ENCODE results near the gene TMC7. TPM values are rescaled to one million over a fixed set of nuclear protein-coding genes. Genes with fewer than 3 reads are reported as not detected.
"Not testable (repeated sequence)": the region's sequence is repeated elsewhere in the genome, so short reads cannot be mapped to it uniquely, and the experiment has no call there.

The TMC7 gene
- 1.1 TPM for total RNA-seq
- long read RNA-seq, partial matches to known transcripts: 0 of 1 reads
- long read RNA-seq, other reads (novel, unspliced or antisense): 0 of 1 reads

- DNase-seq: peak; percentile 86
- peak; percentile 98 for ATAC-seq
- intact Hi-C loops (cut with micrococcal nuclease): no loop called here
These were observed at the start of gene TMC7 for GRCh38 chr16:18983565-18984434. TMC7 (plus strand) TSS chr16:18983934; CDS start chr16:18984064, 130 bp downstream.

GRCh38 chr16:18936727-18937340 is 46.9 kb upstream of the TMC7 start:
- ATAC-seq (no peak), DNase-seq (no peak)
- intact Hi-C loops (cut with micrococcal nuclease): no loop called here

GRCh38 chr16:18937390-18937789 is 46.3 kb upstream of the TMC7 start:
- no peak for ATAC-seq
- DNase-seq: no peak
- intact Hi-C loops (cut with micrococcal nuclease): no loop called here

- intact Hi-C loops (cut with micrococcal nuclease): no loop called here
- DNase-seq (no peak), ATAC-seq (no peak)
These were observed 44.7 kb upstream of the TMC7 start for GRCh38 chr16:18938986-18939385.

GRCh38 chr16:18941471-18941870 is 42.3 kb upstream of the TMC7 start:
- DNase-seq (no peak), ATAC-seq (no peak)
- intact Hi-C loops (cut with micrococcal nuclease): no loop called here

GRCh38 chr16:18942061-18942460 is 41.7 kb upstream of the TMC7 start:
- intact Hi-C loops (cut with micrococcal nuclease): no loop called here
- DNase-seq: no peak
- no peak for ATAC-seq

- ATAC-seq (no peak), DNase-seq (no peak)
- intact Hi-C loops (cut with micrococcal nuclease): no loop called here
These were observed 40.3 kb upstream of the TMC7 start for GRCh38 chr16:18943414-18943813.

GRCh38 chr16:18945233-18945632 is 38.5 kb upstream of the TMC7 start:
- ATAC-seq (no peak), DNase-seq (no peak)
- intact Hi-C loops (cut with micrococcal nuclease): no loop called here

GRCh38 chr16:18948372-18949020 is 35.2 kb upstream of the TMC7 start:
- ATAC-seq: no peak
- intact Hi-C loops (cut with micrococcal nuclease): no loop called here
- no peak for DNase-seq

GRCh38 chr16:18950469-18951185 is 33.1 kb upstream of the TMC7 start:
- no peak for DNase-seq
- intact Hi-C loops (cut with micrococcal nuclease): no loop called here
- ATAC-seq: no peak

GRCh38 chr16:18953547-18953946 is 30.2 kb upstream of the TMC7 start:
- DNase-seq (no peak), ATAC-seq (no peak)
- intact Hi-C loops (cut with micrococcal nuclease): no loop called here

GRCh38 chr16:18955874-18956580 is 27.7 kb upstream of the TMC7 start:
- ATAC-seq; intact Hi-C loops (cut with micrococcal nuclease); DNase-seq: not testable (repeated sequence)

- intact Hi-C loops (cut with micrococcal nuclease); ATAC-seq; DNase-seq: not testable (repeated sequence)
These were observed 27.0 kb upstream of the TMC7 start for GRCh38 chr16:18956658-18957241.

GRCh38 chr16:18958621-18959029 is 25.1 kb upstream of the TMC7 start:
- DNase-seq (no peak), ATAC-seq (no peak)
- intact Hi-C loops (cut with micrococcal nuclease): no loop called here

- DNase-seq: no peak
- peak; percentile 65 for ATAC-seq
- intact Hi-C loops (cut with micrococcal nuclease): no loop called here
These were observed 24.7 kb upstream of the TMC7 start for GRCh38 chr16:18959031-18959505.

GRCh38 chr16:18965555-18965954 is 18.2 kb upstream of the TMC7 start:
- intact Hi-C loops (cut with micrococcal nuclease): no loop called here
- no peak for ATAC-seq
- DNase-seq: no peak

GRCh38 chr16:18966791-18967190 is 16.9 kb upstream of the TMC7 start:
- ATAC-seq (no peak), DNase-seq (no peak)
- intact Hi-C loops (cut with micrococcal nuclease): no loop called here
